BJ (cell line): ENCODE results near the gene RBM42. TPM values are rescaled to one million over a fixed set of nuclear protein-coding genes. Genes with fewer than 3 reads are reported as not detected.
"Not testable (repeated sequence)": the region's sequence is repeated elsewhere in the genome, so short reads cannot be mapped to it uniquely, and the experiment has no call there.

Source experiments
- CTCF ChIA-PET: fragments of 350-600 bp; formaldehyde crosslinking; extraction: SDS; loops from one replicate; lab custom pipeline; 2021; ENCODE audit warnings: antibody characterized with exemption, inconsistent platforms; lab: Yijun Ruan, JAX
- POLR2A ChIA-PET: fragments of 300-600 bp; sonication (Branson Sonifier 250); formaldehyde crosslinking; extraction: SDS; loops from one replicate; lab custom pipeline; 2021; ENCODE audit warnings: antibody characterized with exemption; lab: Charles Lee
- DNase-seq: peaks from one replicate; pipeline ENCODE4 v3.0.0-alpha.2; 2011; ENCODE audit warnings: low read depth
- H3K27me3 ChIP-seq: 2 replicates; pipeline ENCODE4 v1.6.0; 2011; ENCODE audit warnings: low read length; ENCODE audit not compliant: control insufficient read depth, insufficient read depth
- H3K36me3 ChIP-seq: 2 replicates; pipeline ENCODE4 v1.5.1; 2011; ENCODE audit warnings: low read length; ENCODE audit not compliant: control insufficient read depth, insufficient read depth
- H3K4me3 ChIP-seq: 2 replicates; pipeline ENCODE4 v1.5.1; 2011; ENCODE audit warnings: low read depth, mild to moderate bottlenecking, control low read depth, low read length
- polyA plus RNA-seq: library from polyadenylated mRNA; depleted of rRNA; stranded (reverse); fragments of >200 nt; gene quantifications from 2 replicates; pipeline ENCODE4 v1.2.3, GENCODE V29; 2011
- TF ChIP-seq, protein P1 (sequence below): IDR thresholded peaks from 2 replicates; pipeline ENCODE4 v1.5.1; 2011; ENCODE audit warnings: low read depth, mild to moderate bottlenecking, control low read depth, inconsistent platforms, low read length, moderate library complexity; ENCODE audit not compliant: insufficient read depth

RBM42 gene
- polyA plus RNA-seq, 1 experiment = 52.6 TPM

DNA sequence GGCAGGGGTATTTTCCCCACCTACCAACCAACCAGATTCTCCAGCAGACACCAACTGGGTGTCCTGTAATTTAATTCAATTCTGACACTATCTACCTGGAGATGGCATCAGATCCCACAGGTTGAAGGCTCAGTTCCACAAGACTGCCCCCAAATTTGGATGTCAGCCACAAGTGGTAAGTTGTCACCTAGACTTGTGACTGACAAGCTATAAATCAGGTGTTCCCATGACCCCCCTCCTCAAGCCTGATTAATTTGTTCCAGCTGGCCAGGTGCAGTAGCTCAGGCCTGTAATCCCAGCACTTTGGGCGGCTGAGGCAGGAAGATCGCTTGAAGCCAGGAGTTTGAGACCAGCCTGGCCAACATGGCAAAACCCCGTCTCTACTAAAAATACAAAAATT, 26.9 kb upstream of the RBM42 start:
- POLR2A ChIA-PET = no interaction called here

DNA sequence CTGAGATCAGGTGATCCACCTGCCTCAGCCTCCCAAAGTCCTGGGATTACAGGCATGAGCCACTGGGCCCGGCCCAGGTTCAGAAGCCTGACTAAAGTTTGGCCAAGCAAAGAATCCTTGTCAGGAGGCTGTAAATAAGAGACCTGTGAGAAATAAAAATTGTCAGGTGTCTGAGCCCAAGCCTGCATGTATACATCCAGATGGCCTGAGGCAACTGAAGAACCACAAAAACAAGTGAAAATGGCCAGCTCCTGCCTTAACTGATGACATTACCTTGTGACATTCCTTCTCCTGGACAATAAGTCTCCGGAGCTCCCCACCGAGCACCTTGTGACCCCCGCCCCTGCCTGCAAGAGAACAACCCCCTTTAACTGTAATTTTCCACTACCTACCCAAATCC, 24.4 kb upstream of the RBM42 start:
- DNase-seq, H3K27me3 ChIP-seq, H3K36me3 ChIP-seq, H3K4me3 ChIP-seq, CTCF ChIA-PET, POLR2A ChIA-PET: not testable (repeated sequence)

More for the DNA sequence above, 26.9 kb upstream of the RBM42 start:
- CTCF ChIA-PET = no interaction called here
- Histone ChIP-seq H3K27me3 (no peaks in the 10 kb centered on the region), H3K4me3 (no peak overlapping the region), H3K36me3 (no peaks in the 10 kb centered on the region)
- DNase-seq = no peak
- TF ChIP-seq, protein P1, sequence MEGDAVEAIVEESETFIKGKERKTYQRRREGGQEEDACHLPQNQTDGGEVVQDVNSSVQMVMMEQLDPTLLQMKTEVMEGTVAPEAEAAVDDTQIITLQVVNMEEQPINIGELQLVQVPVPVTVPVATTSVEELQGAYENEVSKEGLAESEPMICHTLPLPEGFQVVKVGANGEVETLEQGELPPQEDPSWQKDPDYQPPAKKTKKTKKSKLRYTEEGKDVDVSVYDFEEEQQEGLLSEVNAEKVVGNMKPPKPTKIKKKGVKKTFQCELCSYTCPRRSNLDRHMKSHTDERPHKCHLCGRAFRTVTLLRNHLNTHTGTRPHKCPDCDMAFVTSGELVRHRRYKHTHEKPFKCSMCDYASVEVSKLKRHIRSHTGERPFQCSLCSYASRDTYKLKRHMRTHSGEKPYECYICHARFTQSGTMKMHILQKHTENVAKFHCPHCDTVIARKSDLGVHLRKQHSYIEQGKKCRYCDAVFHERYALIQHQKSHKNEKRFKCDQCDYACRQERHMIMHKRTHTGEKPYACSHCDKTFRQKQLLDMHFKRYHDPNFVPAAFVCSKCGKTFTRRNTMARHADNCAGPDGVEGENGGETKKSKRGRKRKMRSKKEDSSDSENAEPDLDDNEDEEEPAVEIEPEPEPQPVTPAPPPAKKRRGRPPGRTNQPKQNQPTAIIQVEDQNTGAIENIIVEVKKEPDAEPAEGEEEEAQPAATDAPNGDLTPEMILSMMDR = no peak

DNA sequence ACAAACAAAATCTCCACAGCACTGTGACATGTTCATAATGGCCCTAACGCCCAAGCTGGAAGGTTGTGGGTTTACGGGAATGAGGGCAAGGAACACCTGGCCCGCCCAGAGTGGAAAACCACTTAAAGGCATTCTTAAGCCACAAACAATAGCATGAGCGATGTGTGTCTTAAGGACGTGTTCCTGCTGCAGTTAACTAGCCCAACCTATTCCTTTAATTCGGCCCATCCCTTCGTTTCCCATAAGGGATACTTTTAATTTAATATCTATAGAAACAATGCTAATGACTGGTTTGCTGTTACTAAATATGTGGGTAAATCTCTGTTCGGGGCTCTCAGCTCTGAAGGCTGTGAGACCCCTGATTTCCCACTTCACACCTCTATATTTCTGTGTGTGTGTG, 21.7 kb upstream of the RBM42 start:
- CTCF ChIA-PET = interaction anchor here (2.0 kb wide), 1 partner anchor 15 kb away, joined by 5 read pairs; no protein-coding TSS in a partner anchor
- H3K4me3 ChIP-seq, DNase-seq, H3K36me3 ChIP-seq, H3K27me3 ChIP-seq, POLR2A ChIA-PET: not testable (repeated sequence)

DNA sequence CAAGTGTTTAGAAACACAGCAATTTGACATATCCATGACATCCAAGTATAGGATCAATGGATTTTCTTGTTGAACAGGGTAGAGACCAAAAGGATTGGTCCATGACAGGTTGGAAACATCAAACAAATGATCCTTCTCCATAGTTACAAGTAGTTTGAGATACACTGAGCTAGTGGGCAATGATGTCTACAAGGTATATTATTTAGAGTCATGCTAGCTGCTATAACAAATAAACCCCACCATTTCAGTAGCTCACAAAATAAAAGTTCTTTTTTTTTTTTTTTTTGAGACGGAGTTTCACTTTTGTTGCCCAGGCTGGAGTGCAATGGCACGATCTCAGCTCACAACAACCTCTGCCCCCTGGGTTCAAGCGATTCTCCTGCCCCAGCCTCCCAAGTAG, 21.2 kb upstream of the RBM42 start:
- POLR2A ChIA-PET = no interaction called here
- CTCF ChIA-PET = interaction anchor here (0.9 to 2.0 kb wide), 2 partner anchors 15 to 98 kb away, joined by 3 to 5 read pairs; no protein-coding TSS in a partner anchor
- Histone ChIP-seq H3K4me3 (no peak overlapping the region), H3K27me3 (0 out of 2 replicates have a peak, but pooled peaks cover 1% of the 10 kb centered on the region), H3K36me3 (no peaks in the 10 kb centered on the region)
- TF ChIP-seq, protein P1 = no peak
- no peak for DNase-seq

DNA sequence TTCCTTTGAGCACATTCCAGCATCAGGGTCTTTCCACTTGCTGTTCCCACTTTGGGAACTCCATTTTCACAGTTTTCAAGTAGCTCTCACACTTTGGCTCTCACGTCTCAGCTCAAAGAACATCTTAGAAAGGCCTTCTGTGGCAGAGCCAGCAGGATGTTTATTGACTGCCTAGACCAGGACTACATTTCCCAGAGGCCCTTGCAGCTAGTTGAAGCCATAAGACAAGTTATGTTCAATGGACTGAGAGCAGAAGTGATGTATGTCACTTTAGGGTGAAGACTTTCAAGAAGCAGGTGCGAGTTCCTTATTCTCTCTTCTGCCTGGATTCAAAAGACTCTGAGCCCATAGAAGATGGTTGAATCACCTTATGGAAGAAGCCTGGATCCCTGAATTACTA, 20.6 kb upstream of the RBM42 start:
- ChIA-PET POLR2A (no interaction called here), CTCF (interaction anchor here (0.9 to 2.0 kb wide), 2 partner anchors 16 to 98 kb away, joined by 3 to 5 read pairs; no protein-coding TSS in a partner anchor)
- Histone ChIP-seq H3K27me3 (0 out of 2 replicates have a peak, but pooled peaks cover 1% of the 10 kb centered on the region), H3K36me3 (no peaks in the 10 kb centered on the region), H3K4me3 (no peak overlapping the region)
- DNase-seq = no peak
- TF ChIP-seq, protein P1 = no peak

DNA sequence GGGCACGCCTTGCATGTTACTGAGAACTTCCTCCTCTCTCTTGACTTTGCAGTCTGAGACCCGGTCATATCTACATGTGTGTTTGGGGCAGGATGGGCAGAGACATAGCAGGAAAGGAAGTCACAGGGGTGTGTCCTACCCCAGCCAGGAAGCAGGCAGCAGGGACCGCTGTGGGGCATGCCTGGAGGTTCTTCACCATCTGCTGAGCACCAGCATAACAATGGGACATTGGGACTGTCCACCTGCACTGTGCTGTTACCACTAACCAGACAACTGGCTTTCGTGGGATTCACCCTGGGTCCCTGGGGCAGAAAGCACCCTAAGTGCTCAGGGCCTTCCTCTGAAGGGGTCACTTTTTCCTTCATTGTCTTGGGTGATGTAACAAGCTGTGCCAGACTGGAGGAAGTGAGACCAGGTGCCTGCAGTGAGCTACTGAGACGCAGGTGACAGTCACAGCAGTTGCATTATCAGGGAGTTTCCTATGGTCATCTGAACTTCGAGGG, 18.9 kb upstream of the RBM42 start:
- Histone ChIP-seq H3K36me3 (no peaks in the 10 kb centered on the region), H3K4me3 (no peak overlapping the region), H3K27me3 (0 out of 2 replicates have a peak, but pooled peaks cover 1% of the 10 kb centered on the region)
- TF ChIP-seq, protein P1 = no peak
- CTCF ChIA-PET = no interaction called here
- POLR2A ChIA-PET = no interaction called here
- DNase-seq = no peak
